ENCODE data around the gene DHX16.
"Not testable (repeated sequence)": the region's sequence is repeated elsewhere in the genome, so short reads cannot be mapped to it uniquely, and the experiment has no call there.

The DHX16 gene

DNA sequence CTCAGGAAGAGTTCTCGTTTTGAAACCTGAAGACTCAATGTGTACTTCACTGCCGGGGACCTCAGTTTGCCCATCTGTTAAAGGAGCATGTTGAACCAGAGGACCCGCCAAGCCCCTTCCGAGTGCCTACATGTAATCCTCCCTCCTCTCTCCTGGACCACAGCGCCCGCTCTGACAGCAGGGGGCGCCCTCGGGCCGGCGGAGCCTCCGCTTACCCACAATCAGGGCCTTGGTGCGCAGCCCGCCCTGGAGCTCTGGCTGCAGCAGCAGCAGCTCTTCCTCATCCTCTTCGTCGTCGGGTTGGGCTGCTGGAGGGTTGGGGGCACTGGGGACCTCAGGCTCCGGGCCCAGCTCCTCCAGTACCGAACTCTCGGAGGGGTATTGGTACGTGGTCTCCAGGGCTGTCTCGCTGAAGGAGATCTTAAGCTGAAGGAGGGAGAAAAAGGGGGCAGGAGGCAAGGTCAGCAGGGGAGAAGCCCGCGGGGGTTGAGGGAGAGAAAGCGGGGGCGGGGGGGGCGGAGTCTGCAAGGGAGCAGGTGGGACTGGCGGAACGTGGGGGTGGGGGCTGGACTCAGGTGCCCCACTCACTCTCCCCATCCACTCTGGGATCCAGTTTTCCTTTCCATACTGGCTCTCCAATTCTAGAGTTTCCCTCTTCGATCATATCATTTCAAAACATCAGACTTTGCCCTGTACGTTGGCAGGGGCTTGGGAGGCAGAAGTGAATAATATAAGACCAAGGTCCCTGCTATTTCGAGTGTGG, 6.3 kb upstream of the DHX16 start:
- DNase-seq, result peak; percentile 64

DNA sequence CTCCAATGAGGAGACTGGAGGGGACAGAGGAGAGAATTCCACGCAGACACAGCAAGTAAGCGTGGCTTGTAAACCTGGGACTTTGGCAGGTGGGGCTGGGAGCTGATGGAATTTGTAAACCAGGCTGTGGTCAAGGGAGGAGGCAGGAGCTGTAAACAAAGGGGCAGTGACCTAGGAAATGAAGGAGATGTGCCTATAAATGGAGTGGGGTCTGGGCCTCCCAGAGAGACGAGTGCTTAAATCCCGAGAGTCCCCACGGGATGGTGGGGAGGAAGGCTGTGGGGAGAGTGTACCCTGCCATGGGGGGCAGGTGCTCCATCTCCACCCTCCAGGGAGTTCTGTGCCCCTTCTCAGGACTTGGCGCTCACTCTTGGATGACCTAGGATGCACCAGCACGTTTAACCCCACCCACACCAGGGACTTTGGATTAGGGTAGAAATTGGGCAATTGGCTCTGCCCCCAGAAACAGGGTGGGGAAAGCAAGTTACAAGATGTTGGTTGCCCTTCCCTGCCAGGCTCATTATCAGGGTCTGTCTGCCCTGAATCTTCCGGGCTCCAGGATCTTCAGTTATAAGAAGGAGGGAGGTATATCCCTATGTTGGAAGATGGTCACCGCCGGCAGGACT, 4.0 kb upstream of the DHX16 start:
- no peak for DNase-seq

DNA sequence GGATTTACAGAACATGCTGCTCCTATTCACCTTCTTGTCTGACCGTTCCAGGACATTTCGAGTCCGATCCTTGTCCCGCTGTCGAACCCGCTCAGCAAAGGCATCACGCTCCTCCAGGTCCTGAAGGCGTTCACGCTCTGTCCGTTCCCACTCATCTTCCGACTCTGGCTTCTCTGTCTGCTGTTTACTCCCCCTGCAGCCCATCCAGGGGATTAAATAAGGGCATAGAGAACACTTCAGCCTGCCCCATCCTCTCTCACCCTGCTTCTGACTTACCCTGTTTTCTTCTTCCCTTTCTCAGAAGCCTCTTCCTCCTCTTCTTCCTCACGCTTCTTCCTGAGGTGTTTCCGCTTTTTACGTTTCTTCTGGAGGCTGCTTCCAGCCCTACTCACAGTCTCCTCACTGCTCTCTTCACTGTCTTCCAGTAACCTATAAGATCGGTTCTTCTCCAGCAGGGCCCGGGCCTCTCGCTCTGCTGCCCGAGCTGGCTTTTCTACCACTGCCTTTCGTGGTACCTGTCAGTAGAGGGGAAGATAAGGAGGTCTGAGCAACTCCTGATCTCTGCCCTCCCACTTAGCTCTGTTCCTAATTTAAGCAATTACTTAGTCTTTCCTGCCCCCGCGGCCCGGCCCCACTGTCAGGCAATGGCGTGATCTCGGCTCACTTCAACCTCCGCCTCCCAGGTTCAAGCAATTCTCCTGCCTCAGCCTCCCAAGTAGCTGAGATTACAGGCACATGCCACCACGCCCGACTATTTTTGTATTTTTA, 1.9 kb downstream of the DHX16 start:
- no peak for DNase-seq

DNA sequence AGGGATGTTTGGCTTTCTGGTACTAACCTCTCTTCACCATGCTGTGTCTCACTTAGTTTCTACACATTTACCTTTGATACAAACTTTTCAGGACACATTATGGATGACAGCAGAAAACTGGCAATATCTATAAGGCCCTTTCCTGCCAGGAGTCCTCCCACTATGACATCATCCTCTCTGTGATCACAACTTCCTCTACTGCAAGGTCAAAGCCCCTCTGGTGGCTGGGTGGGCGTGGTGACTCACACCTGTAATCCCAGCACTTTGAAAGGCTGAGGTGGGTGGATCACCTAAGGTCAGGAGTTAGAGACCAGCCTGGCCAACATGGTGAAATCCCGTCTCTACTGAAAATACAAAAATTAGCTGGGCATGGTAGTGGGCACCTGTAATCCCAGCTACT, 6.5 kb downstream of the DHX16 start:
- not testable (repeated sequence) for DNase-seq

DNA sequence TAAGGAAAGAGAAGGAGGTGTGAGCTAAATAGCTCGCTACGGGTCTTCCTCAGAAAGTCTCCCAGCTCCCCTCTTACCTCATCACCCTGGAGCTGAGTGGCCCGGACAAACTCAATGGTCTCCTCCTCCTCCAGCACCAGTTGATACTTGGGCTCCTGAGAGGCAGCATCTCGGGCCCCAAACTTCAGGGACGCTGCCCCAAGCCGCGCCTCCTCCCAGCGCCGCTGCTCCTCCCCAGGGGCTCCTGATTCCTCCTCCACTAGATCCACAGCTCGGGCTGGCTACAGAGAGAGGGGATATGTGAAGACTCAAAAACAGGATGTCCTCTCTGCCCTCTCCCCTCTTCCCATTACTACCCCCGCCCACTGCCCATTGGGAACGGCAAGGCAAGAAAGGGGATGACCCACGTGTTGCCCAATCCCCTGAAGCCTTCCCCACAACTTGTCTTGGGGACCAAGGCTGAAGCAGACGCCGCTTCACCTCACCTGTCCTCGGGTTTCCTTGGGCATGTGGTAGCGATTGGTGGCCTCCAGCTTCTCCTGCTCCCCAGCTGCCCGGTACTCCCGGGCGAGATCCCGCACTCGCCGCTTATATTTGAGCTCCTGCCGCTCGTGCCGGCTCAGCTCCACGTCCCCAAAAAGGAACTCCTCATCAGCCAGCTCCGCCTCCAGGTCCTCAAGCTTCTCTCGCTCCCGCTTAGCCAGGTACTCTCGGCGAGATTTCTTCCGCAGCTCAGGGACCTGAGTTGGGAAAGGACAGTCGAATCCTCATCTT, 7.6 kb downstream of the DHX16 start:
- no peak for DNase-seq

DNA sequence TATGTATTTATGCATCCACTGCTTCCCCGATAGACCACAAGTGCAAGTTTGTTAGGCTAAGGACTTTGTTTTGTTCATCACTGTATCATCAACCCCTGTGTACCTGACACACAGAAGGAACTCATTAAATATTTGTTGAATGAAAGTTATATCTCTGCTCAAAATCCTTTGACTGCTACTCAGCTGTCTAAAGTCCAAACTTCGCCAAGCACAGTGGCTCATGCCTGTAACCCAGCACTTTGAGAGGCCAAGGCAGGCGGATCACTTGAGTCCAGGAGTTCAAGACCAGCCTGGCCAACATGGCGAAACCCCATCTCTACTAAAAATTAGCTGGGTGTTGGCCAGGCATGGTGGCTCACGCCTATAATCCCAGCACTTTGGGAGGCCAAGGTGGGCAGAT, 14.9 kb downstream of the DHX16 start:
- not testable (repeated sequence) for DNase-seq

DNA sequence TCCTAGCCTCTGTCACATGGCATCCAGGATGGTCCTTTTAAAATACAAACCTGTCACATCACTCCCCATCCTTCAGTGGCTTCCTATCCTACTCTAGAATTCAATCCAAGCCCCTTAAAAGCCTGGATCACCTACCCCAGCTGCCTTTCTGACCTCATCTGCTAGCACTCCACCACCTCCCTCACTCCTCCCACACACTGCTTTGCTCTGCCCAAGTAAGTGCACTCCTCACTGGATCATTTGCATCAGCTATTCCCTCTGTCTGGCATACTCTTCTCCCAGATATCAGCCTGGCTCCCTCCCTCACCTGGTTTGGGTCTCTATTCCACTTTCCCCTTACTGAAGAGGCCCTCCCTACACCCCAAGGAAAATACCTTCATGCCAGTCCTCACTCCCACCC, 15.4 kb downstream of the DHX16 start:
- DNase-seq, result no peak

DNA sequence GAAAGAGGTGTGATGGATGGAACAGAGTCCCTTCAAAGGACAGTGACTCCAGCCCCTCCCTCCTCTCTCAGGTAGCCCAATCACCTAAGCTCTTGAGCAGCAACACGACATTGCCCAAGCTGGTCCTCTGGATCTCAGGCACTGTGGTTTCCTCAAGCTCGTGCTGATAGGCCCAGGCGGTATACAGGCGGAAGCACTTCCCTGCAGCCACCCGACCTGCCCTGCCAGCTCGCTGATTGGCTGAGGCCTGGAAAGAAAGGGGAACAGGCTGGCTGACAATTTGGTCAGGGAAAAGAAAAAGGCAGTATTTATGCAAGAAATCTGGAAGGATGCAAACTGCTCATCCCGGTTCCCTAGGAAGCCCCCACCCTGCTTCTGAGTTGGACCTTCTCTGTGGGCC, 16.3 kb downstream of the DHX16 start:
- DNase-seq, result no peak

DNA sequence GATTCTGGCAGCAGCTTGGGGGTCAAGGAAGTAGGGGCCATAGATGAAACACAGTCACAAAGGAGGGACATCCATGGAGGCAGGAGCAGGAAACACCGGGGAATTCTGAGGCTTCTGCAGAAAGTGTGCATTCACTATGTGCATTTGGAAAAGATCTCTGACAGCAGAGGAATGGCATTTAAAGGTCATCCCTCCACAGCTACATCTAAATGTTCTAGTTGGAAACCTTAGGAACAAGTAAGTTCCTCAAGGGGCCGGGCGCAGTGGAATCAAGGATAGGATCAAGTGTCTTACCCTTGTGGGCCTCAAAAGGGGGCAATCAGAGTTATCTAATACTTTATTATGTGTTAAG, 17.1 kb downstream of the DHX16 start:
- no peak for DNase-seq

DNA sequence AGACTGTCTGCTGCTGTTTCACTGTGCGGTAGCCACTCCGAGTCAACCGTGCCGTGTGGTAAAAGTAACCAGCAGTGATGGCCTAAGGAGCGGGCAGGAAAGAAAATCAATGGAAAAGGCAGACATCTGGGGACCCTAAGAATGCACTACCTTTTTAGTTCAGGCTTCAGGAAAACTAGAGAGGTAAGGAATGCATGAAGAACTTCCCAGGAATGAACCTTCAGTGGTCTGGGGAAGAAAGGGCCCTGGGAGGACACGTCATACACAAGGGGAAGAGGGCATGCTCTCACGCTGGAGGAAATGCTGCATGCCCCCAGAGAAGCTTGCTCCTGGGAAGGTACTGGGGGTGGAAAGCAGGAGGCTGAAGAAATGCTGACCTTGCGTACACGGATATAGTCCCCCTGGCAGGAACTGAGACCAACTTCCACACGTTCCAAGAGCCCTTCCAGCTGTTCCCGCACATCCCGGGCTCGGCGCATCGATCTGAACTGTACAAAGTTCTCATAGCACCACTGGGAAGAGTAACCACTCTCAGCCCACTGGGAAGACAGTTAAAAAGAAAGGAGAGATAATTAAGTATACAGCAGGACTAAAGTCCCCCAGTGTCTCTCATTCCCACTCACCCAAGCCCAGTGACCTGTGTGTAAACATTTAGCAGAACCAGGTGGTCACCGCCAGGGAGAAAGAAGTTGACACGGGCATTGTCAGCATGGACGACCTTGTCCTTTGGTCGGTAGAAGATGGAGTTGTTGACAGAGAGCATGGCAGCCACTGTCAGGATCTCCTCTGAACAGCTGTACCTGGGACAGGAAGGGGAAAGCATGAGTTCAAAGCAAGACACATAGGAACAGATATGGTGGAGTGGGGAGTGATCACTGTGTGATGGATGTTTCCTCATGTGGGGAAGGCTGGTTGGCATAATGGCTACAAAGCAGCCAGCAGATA, 17.7 kb downstream of the DHX16 start:
- DNase-seq, result no peak

DNA sequence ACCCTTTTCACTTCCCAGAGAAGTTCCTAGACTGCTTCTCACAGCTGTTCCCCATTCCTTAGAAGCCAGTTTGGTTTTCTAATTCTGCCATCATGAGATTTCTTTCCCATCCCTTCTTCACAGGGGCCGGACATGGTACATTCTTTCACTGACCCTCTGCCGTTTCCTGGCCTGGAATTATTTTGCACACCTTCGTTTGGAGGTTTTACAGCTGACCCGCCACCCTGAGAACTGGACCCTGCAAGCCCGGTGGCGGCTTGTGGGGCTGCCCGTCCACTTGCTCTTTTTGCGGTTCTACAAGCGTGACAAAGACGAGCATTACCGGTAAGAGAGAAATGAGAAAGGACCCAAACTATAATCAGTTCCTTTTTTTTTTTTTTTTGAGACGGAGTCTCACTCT, 21.7 kb downstream of the DHX16 start:
- DNase-seq, result no peak

DNA sequence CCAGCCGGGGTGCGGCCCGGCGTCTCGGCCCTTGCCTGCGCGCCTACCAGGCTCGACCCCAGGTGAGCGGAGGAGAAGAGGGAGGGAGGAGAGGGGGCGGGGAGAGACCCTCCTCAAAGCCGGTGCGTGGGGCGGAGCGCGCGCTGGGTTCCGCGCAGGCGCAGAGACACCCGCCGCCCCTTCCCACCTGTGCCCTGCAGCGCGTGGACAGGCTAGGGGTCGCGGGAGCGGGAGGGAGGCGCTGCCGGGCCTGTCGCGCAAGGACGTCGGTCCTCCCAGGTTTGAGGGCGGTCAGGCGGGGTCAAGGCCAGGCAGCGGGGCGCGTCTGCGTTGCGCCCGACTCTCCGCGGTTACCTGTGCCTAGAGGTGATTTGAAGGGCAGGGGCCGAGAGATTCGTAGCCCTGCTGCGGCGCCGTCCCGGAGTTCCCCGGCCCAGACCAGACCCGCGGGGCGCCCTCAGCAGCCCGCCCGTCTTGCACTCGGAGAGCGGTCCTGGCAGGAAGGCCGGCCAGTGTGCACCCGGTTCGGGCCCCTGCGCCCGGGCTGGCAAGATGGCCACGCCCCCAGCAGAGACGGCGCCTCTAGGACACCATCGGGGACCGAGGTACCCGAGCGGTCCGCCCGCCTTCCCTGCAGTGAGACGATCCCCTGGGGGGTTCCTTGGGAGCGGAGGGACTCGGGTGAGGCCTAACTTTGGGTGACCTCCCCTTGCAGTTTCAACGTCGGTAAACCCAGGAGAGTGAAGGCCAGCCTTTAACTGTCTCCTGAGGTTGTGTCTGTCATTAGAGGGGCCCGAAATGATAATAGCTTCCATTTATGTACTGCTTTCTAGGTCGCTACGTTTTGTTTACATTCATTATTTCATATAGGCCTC, 25.3 kb downstream of the DHX16 start:
- peak; percentile 15 for DNase-seq

DNA sequence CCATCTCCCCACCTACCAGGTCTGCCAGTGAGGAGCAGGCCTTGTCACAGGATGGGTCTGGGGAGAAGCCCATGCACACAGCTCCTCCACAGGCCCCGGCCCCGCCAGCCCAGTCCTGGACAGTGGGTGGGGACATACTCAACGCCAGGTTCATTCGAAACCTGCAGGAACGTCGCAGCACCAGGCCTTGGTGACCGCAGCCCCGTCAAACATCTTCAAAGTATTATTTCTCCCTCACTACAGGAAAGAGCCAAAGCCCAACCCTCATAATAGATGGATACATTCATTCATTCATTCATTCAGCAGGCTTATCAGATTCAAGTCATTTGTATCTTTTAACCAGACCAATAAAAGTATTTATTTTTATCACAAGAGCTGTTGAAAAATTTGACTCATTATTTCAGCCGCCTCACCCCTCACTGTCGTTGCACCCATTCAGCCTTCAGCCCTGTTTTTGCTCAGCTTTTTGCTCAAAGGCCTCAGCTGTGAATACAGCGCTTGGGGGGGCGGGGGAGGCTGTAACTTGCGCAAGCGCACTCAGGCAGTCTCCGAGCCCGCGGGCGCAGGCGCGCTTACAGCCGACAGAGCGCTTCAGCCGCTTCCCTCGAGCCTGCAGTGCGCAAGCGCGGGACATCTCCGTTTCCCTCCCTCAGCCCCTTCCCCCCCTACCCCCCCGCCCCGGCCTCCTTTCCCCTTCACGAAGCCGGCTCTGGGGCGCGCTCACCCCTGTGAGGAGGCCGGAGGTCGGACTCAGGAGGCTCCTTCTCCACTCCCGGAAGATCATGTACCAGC, 26.2 kb downstream of the DHX16 start, which contains the start of gene C6orf136:
C6orf136 (plus strand) TSS at position 684 of the 792 bp plus-strand sequence; CDS start at position 783, 99 bp downstream.
- peak; percentile 82 for DNase-seq

DNA sequence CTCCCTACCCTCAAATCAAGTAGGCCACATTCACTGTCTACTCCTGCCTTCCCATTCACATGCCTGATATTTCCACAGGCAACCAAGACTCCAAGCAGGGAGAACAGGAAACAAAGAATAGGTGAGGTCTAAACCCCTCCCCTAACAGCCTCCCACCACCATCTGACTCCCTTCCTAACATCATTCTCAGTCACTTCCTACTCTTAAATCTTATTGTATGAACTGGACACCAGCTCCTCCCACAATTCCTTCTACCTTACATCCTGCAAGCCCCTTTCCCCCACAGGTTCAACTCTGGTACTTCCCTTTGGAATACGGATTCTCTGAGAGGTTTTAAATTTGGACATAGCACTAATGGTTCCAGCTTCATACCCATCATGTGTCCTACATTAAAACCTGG, 26.8 kb downstream of the DHX16 start:
- DNase-seq, result no peak

DNA sequence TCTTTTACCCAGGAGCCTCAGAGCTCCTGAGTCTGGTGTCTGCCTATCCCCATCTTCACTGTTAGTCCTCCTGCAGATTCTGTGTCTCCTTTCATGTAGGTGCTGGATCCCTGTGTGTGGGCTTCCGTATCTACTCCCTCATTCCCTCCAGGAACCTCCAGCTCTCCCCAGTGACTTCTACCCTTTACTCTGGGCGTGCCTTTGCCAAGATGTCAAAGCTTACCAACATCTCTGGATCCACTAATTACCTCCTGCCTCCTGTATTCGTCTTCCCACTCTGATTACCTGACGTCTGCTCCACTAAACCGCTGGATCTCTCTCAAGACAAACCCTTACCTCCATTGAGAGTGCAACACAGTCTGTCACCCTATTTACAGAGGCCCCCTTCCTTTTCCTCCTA, 28.0 kb downstream of the DHX16 start:
- no peak for DNase-seq

DNA sequence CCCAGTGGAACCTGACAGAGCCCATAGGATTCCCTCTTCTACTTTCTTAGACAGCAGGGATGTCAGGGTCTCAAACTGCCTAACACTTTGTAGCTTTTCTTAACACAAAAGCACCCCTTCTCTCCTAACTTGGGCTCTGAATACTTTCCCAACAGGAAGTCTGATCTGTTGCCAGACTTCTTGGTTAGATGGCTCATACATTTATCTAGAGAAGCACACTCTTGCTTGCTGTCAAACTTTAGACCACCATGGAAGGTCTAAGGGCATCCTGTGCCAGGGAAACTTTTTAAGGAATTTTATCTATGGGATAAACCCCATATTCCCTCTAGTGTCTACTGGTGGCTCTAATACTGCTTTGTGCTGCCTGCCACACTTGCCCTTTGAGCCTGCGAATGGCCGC, 29.1 kb downstream of the DHX16 start:
- DNase-seq, result no peak

DNA sequence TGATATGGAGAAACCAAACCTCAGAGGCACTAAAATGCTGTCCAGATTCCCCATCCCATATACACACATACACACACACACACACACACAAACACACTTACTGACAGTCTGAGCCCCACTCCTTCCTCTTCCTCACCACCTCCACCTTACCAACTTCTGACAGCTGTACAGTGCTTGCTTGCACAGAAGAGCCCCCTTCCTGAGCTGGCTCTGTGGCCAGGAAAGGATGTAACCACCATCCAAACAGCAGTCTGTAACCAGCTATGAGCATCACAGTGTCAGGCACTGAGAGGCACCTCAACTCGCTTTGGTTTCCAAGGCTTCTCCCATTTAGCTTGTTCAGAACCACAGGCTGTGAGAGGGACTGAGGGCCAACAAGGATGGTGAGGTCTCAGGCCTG, 31.8 kb downstream of the DHX16 start:
- no peak for DNase-seq

DNA sequence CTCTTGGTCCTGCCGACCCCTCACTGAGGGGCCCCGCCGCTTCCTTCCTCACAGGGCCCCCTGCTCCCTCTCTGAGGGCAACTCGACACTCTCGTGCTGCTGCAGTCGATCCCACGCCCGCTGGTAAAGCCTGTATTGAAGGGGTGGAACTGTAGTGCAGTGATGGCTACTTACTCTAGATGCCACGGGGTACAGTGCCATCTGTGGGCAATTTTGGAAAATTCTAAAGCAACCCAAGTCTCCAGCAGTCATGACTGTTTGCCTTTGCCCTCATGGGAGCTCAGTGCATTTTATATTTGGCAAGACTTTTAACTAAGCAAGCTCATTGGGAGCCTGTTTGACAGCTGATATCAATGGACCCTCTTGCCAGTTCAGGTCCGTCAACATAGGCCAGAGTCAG, 32.3 kb downstream of the DHX16 start:
- no peak for DNase-seq

DNA sequence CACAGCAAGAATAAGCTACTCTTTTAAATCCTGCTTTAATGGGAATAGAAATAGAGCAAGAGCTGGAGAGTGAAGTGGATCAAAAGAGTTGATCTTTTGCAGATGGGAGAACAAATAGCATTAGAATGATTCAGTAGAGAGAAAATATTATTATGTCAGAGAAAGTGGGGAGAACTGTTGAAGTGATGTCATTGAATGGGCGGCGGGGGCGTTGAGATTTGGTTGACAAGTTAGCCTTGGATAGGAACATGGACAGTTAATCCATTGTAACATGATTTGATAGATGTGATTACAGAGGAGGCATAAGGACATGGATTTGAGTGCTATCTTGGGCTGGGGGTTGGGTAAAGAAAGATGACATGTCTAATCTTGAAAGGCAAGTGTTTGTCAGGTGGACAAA, 37.0 kb downstream of the DHX16 start:
- no peak for DNase-seq

Data from DMS153 (cell line).